Midbrain (tissue), 1 donor: Measurements from ENCODE around the gene ACSF2.
A peak's percentile ranks its signal among the peaks of the same experiment; 100 is the strongest.

Experiments
- DNase-seq: peaks from one replicate; lab custom pipeline; 2025; lab: John Stamatoyannopoulos, UW

Gene ACSF2

DNA sequence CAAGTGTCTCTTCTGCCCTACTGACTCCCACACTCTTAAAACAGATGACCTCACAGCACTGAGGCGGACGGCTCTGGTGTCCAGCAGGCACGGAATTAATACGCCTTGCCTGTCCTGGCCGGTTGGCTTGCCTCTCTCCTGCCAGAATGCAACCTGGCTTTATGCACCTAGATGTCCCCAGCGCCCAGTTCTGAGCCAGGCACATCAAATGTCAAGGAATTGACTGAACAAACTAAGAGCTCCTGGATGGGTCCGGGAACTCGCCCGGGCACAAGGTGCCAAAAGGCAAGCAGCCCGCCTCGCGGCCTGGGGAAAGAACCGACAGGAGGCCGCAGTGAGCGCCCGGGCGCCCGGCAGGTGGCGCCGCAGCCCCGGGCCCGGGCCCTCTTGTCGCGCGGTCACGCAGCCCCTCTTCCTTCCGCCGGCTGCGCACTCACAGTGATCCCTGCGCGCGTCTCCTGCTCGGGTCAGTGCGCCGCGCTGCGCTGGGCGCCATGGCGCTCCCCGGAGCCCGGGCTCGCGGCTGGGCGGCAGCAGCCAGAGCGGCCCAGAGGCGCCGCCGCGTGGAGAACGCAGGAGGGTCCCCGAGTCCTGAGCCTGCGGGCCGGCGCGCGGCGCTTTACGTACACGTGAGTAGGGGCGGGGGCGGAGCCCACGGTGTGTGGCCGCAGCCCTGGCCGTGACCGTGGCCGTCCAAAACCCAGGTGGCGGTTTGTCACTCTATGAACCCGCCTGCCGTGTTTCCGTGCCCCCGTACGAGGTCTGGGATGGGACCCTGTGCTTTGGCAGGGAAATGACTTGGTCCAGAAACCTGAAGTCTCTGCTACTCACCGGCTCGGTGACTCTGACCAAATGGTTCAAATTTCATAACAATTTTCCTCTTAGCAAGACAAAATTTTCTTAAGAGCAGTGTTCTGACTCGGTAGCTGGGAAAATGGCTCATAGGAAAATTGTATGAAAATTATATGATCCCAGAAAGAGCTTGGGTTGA lies 52.7 kb downstream of the ACSF2 start, which contains the start of gene RSAD1:
RSAD1 (plus strand) TSS at position 470 of the 991 bp plus-strand sequence; CDS start at position 495, 25 bp downstream.
- DNase-seq, result peak; percentile 84

DNA sequence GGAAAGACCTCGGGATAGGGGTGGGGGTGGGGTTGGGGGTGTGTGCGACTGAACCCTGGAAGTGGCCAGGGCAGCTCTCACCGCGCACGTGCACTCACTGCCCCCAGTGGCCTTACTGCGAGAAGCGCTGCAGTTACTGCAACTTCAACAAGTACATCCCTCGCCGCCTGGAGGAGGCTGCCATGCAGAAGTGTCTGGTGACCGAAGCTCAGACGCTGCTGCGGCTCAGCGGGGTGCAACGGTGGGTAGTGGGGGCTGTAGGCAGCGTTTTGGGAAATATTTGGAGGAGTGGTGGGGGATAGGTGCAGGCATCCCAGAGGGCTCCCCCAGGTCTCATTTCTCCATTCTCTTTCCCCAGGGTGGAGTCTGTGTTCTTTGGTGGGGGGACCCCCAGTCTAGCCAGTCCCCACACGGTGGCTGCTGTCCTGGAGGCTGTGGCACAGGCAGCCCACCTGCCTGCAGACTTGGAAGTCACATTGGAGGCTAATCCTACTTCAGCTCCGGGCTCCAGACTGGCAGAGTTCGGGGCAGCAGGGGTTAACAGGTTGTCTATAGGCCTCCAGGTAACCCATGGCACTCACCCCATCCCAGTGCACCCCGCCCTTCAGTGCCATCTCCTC lies 53.6 kb downstream of the ACSF2 start:
- peak; percentile 9 for DNase-seq

GRCh38 chr17:50480142-50480764 lies 54.2 kb downstream of the ACSF2 start:
- no peak for DNase-seq

DNA sequence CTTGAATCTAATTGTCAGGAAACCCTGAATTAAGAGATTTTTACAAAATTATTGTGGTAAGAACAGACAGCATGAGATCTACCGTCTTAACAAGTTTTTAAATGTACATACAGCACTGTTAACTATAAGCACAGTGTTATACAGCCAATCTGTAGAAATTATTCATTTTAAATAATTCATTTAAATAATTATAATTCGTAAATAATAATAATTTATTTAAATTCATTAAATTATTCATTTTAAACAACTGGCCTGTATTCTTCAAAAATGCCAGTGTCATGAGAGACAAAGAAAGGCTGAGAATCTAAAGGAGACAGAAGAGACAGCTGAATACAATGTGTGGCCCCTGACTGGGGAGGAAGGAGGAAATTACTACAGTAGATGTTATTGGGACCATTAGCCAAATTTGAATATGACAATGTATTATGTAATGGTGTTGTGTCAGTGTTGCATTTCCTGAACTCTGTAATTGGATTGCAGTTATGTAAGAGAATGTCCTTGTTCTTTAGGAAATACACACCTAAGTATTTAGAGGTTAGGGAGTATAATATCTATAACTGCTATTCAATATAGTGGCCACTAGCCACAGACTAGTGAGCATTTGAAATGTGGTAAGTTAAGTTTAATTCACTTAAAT lies 55.0 kb downstream of the ACSF2 start:
- no peak for DNase-seq

DNA sequence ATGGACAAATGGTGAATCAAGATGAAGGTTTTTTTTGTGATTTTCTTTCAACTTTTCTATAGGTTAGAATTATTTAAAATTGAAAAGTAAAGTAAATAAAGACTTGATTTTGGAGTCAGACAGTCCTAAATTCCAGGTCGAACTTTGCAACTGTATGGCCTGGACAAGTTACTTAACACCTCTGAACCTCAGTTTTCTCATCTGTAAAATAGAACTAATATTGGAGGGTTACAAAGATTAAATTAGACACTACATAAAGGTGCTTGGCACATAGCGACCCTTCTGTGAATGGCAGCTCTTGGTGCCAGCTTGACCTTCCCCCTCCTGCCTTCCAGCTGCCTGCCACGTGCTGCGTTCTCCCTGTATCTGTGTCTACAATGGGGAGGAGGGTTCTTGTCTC lies 55.6 kb downstream of the ACSF2 start:
- DNase-seq, result no peak

GRCh38 chr17:50482110-50482509 lies 56.1 kb downstream of the ACSF2 start:
- no peak for DNase-seq

DNA sequence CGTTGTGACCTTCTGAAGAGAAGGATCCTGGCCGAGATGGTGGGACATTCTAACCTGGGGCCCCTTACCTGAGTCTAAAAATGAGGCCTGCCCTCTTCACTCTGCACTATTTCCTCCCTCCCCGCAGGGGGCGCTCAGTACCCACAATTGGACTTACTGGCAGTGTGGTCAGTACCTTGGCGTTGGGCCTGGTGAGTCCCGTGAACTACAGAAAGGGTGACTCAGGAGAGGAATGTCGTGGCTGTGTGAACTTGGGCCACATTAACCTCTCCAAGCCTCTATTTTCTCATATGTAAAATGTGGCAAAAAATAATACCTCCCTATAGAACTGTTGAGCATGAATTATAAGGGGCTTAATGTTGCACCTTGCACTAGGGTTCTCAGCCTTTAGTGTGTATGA lies 56.5 kb downstream of the ACSF2 start:
- DNase-seq, result peak; percentile 93

GRCh38 chr17:50483266-50483665 lies 57.2 kb downstream of the ACSF2 start:
- DNase-seq, result no peak

DNA sequence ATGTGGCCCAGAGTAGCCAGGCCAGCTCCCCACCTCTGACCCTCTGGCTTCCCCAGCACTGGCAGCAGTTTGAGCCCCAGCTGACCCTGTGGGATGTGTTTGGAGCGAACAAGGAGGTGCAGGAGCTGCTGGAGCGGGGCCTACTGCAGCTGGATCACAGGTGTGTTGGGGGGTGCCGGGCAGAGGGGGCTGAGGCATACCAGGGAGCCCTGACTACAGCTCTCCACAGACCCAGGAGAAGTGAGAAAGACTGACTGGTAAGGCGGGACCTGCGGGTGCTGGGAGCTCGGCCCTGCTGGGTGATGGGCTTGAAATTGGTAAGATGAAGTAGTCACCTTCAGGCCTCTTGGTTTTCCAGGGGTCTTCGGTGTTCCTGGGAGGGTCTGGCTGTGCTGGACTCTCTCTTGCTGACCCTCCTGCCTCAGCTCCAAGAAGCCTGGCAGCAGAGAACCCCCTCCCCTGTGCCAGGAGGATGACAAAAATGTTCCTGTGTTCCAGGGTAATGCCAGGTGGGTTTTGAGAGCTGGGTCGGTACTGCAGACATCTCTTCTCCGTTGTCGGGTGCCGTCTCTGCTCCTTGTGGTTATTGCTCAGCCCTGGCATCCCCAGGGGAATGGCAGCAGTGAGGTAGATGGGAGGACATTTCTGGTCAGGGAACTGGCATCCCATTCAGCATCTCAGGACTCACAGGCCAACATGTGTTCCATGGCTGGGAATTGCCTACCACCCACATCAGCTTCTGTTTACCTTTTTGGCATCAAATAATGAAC lies 58.6 kb downstream of the ACSF2 start:
- DNase-seq, result no peak

DNA sequence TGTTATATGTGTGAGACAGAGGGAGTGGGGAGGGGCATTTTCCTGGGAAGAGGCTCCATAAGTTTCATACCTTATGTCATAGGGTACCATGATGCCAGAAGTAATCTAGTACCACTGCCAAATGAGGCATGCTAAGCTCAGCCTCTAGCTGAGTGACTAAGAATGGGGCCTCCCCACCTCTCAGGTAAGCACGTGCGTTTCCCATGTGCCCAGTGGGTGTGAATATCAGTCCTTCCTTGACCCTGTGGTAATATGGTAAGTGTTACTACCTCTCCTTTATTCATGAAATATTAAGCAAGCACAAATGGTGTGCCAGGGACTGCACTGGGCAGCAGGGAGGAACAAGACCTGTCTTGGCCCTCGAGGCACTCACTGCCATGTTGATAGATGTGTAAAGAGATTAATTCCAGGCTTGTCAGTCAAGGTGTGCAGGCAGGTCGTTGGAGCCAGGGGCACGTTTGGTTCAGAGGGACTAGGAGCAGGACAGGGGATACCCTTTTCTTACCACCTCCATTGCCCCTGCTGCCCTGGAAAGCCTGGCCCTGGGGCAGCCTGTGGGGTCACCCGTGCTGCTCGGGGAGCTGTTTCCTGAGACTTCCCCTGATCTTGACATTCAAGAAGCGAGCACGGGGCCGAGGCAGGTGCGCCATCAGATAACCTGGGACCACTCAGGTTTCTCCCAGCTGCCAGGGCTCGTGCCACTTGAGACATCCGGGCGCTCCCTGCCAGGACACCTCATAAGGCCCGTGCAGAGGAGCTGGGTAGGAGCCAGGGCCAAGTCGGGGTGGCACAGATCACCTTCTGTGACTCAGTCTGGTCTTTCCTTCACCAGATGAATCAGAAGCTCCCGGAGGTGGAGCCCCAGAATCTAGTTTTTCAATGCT lies 61.4 kb downstream of the ACSF2 start:
- DNase-seq, result no peak

DNA sequence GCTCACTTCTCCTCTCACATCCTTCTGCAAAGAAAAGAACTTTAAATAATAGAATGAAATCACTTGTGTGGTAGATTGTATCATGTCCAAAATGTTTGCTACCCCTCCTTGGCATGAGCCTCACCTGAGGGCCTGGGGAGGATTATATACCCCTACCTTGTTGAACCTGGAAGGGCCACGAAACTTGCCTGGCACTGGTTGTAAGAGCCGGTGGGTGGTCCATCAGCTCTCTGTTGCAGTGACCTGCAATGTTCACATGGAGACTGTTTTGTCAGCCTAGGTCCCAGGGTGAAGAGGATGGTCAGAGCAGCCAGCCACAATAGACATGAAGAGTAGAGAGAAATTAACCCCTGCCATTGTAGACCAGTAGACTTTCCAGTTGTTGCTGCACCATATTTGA lies 62.9 kb downstream of the ACSF2 start:
- no peak for DNase-seq

DNA sequence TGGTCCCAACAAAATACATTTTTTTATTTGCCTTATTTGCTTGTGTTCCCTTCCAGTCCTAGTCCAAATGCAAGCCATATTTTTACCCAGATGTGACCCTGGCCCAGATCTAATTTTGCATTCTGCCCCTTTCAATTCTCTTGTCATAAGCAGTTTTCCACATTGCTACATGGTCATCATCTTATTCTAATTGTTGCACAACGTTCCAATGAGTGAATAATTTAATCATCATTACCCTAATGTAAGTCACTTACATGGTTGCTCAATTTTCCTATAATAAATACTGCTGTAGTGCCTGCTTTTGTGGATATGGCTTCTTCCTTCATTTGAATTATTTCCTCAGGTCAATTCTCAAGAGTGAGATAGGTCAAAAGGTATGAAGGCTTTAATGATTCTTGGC lies 65.5 kb downstream of the ACSF2 start:
- DNase-seq, result no peak

DNA sequence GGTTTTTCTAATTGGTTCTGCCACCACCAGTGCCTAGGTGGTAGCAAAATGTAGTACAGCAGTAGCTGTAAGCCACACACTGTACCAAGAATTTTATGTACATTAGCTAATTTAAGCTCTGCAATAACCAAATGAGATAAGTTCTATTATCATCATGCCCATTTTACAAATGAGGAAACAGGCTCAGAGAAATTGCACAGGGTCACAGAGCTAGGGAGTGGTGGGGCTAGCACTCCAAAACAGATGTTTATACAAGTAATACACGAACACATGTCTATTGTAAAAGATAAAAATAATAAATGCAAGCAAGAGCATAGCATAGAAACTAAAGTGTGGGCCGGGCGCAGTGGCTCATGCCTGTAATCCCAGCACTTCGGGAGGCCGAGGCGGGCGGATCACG lies 66.2 kb downstream of the ACSF2 start:
- DNase-seq, result no peak

DNA sequence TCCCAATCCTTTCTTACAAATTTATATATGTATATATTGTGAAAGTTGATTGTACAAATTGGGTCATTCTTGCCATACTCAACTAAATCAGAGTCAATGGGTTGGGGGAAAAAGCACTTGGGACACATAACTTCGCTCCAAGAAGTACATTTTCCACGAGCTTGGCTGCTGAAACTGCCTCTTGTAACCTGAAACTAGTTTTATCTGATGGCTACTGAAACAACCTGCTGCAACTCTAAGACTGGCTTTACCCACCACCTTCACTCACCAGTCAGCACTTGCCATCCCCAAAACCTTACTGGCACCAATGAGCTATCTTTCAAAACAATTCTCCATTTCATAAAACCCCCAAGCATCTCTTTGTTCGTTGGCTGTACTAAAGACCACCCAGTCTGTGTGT lies 67.7 kb downstream of the ACSF2 start:
- DNase-seq, result no peak

- DNase-seq, result no peak
Observed at GRCh38 chr17:50495217-50495823, 69.3 kb downstream of the ACSF2 start.

GRCh38 chr17:50495918-50496317 lies 69.9 kb downstream of the ACSF2 start:
- no peak for DNase-seq

GRCh38 chr17:50498021-50498874 lies 72.2 kb downstream of the ACSF2 start:
- DNase-seq, result no peak

DNA sequence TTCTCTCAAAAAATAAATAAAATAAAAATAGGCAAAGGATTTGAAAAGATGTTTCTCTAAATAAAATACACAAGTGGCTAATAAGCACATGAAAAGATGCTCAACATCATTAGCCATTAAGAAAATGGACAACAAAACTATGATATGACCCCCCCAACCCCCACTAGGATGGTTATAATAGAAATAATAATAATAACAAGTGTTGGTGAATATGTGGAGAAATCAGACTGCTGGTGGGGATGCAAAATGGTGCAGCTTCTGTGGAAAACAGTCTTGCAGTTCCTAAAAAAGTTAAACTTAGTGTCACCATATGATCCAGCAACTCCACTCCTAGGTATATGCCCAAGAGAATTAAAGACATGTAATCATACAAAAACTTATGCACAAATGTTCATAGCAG lies 73.3 kb downstream of the ACSF2 start:
- DNase-seq, result no peak

GRCh38 chr17:50499721-50500120 lies 73.7 kb downstream of the ACSF2 start:
- no peak for DNase-seq
